B cell (primary cell): ENCODE results near the gene STX11. TPM values are rescaled to one million over a fixed set of nuclear protein-coding genes. Genes with fewer than 3 reads are reported as not detected.

Experiments
- ATAC-seq: fragments of 200-7000 bp; cut with Tn5 transposase; one replicate; pipeline ENCODE4 v1.10.0; 2021; ENCODE audit warnings: low read depth, mild to moderate bottlenecking, moderate number of reproducible peaks, moderate library complexity
- CTCF ChIA-PET: fragments of 350-600 bp; sonication (Branson Sonifier 250); formaldehyde crosslinking; loops from one replicate; lab custom pipeline; 2021; ENCODE audit warnings: antibody characterized with exemption, inconsistent platforms; lab: Charles Lee
- POLR2A ChIA-PET: fragments of 350-600 bp; sonication (Branson Sonifier 250); formaldehyde crosslinking; loops from one replicate; lab custom pipeline; 2021; ENCODE audit warnings: antibody characterized with exemption; lab: Charles Lee
- DNase-seq: peaks from one replicate; pipeline ENCODE4 v3.0.0; 2013
- H2AFZ ChIP-seq: 2 replicates; pipeline ENCODE4 v1.6.1; 2012; ENCODE audit warnings: mild to moderate bottlenecking, low read depth, low read length; ENCODE audit not compliant: insufficient read depth, poor library complexity, severe bottlenecking
- H3K27ac ChIP-seq, 2 donors: 1 replicate in 1 of 2; 2 replicates in 1 of 2; pipeline ENCODE4 v1.5.1; 2012 to 2013; ENCODE audit warnings: low read length in 2 of 2, mild to moderate bottlenecking in 2 of 2, moderate library complexity in 1 of 2
- H3K27me3 ChIP-seq, 4 experiments: fragments of 200-600 bp in 1 of 4; sonication (generic) in 1 of 4; replicated peaks in 1 of 4; 1 replicate in 2 of 4; 2 replicates in 2 of 4; pipeline versions ENCODE4 v1.6.1 to v1.7.0; 2013 to 2016; ENCODE audit warnings: low read length in 3 of 4, mild to moderate bottlenecking in 2 of 4, mixed read lengths in 1 of 4, moderate library complexity in 1 of 4; ENCODE audit not compliant: insufficient read depth in 4 of 4, control insufficient read depth in 3 of 4; ENCODE audit errors: control extremely low read depth in 1 of 4
- H3K36me3 ChIP-seq, 2 experiments: replicated peaks in 1 of 2; 1 replicate in 1 of 2; 2 replicates in 1 of 2; pipeline versions ENCODE4 v1.6.1 to v1.7.1; 2013; ENCODE audit warnings: low read length in 1 of 2; ENCODE audit not compliant: insufficient read depth in 2 of 2, control insufficient read depth in 1 of 2; ENCODE audit errors: control extremely low read depth in 1 of 2, extremely low read depth in 1 of 2
- H3K4me1 ChIP-seq, 2 donors: fragments of 200-600 bp in 1 of 2; sonication (generic) in 1 of 2; 1 replicate in 1 of 2; 2 replicates in 1 of 2; pipeline versions ENCODE4 v1.5.1 to v1.6.1; 2013 to 2017; ENCODE audit warnings: low read length in 2 of 2; ENCODE audit not compliant: control insufficient read depth in 2 of 2, insufficient read depth in 2 of 2
- H3K4me2 ChIP-seq: replicated peaks from 2 replicates; pipeline ENCODE3; 2012; ENCODE audit warnings: mild to moderate bottlenecking, low read depth, low read length; ENCODE audit not compliant: poor library complexity, severe bottlenecking
- H3K4me3 ChIP-seq, 5 experiments: fragments of 200-600 bp in 1 of 5; sonication (generic) in 1 of 5; 1 replicate in 3 of 5; 2 replicates in 2 of 5; pipeline versions ENCODE4 v1.5.1 to v1.7.0; 2011 to 2016; ENCODE audit warnings: low read length in 4 of 5, mild to moderate bottlenecking in 4 of 5, low read depth in 2 of 5, control low read depth in 1 of 5, moderate library complexity in 1 of 5; ENCODE audit not compliant: insufficient read depth in 1 of 5; ENCODE audit errors: control extremely low read depth in 1 of 5, extremely low read depth in 1 of 5
- H3K79me2 ChIP-seq: fragments of 200-600 bp; sonication (generic); one replicate; pipeline ENCODE4 v1.6.0; 2016; ENCODE audit warnings: low read length; ENCODE audit not compliant: control insufficient read depth, insufficient read depth
- H3K9ac ChIP-seq: fragments of 200-600 bp; sonication (generic); 2 replicates; pipeline ENCODE4 v1.6.1; 2017; ENCODE audit warnings: mild to moderate bottlenecking, low read length, moderate library complexity
- H3K9me3 ChIP-seq, 3 donors: one replicate each; pipeline versions ENCODE4 v1.6.1 to v1.7.1; 2013; ENCODE audit warnings: low read length in 2 of 3; ENCODE audit not compliant: control insufficient read depth in 2 of 3, insufficient read depth in 1 of 3; ENCODE audit errors: control extremely low read depth in 1 of 3
- H4K20me1 ChIP-seq: 2 replicates; pipeline ENCODE4 v1.6.0; 2012; ENCODE audit warnings: mild to moderate bottlenecking, low read length; ENCODE audit not compliant: insufficient read depth, control insufficient read depth, poor library complexity, severe bottlenecking
- H3K27ac Mint-ChIP-seq: one replicate; pipeline ENCODE4 v1.8.0; 2021; ENCODE audit warnings: mixed read lengths
- H3K27me3 Mint-ChIP-seq: one replicate; pipeline ENCODE4 v1.8.0; 2021; ENCODE audit warnings: mixed read lengths
- H3K4me1 Mint-ChIP-seq: one replicate; pipeline ENCODE4 v1.8.0; 2021; ENCODE audit warnings: mixed read lengths
- H3K4me3 Mint-ChIP-seq: one replicate; pipeline ENCODE4 v1.8.0; 2021; ENCODE audit warnings: mixed read lengths
- H3K9me3 Mint-ChIP-seq: one replicate; pipeline ENCODE4 v1.8.0; 2022; ENCODE audit warnings: mixed read lengths; ENCODE audit not compliant: insufficient read depth
- CTCF ChIP-seq: fragments of 200-600 bp; IDR thresholded peaks from one replicate; pipeline ENCODE4 v1.8.0; 2022; ENCODE audit warnings: antibody characterized with exemption, mild to moderate bottlenecking
- EZH2 ChIP-seq: IDR thresholded peaks from 2 replicates; pipeline ENCODE4 v1.6.1; 2012; ENCODE audit warnings: borderline replicate concordance, low read depth, mild to moderate bottlenecking, moderate library complexity, low read length; ENCODE audit not compliant: insufficient read depth, poor library complexity, severe bottlenecking
- WGBS: methylation state at CpG from one replicate; pipeline ENCODE4 v1.1.5; 2013; ENCODE audit warnings: missing lambda C conversion rate; ENCODE audit not compliant: insufficient coverage; 5-methylcytosine and 5-hydroxymethylcytosine counted together
- intact Hi-C: fragments of 100-400 bp; cut with micrococcal nuclease; formaldehyde crosslinking; loops from one replicate; pipeline ENCODE4 v1.10.0; 2022
- polyA plus RNA-seq: library from polyadenylated mRNA; depleted of rRNA; stranded (reverse); fragments of >200 nt; gene quantifications from 2 replicates; pipeline ENCODE4 v1.2.3, GENCODE V29; 2012
- total RNA-seq, 2 donors: library from RNA; stranded (reverse); fragments of 120-200 nt in 1 of 2; gene quantifications; 1 replicate in 1 of 2; 2 replicates in 1 of 2; pipeline versions ENCODE4 v1.2.3 to v1.2.4, GENCODE V29; 2013 to 2022

The STX11 gene
- total and polyA plus RNA-seq, 2 donors (not counting 1 experiment from before 2014, with no cell fraction given): 10.3 to 14.6 TPM

- no peak overlapping the region for H3K4me2 ChIP-seq
- no peak overlapping the region for H3K27ac Mint-ChIP-seq
- no peak overlapping the region for H3K9ac ChIP-seq
- 86% methylated on average over 1 of the region's 4 CpGs for WGBS
- H3K36me3 ChIP-seq: peaks cover 0 to 3% of the 10 kb centered on the region in 2 experiments
- no peak for DNase-seq
- no peaks in the 10 kb centered on the region for H3K27me3 ChIP-seq
- H3K4me1 ChIP-seq: peaks cover 11 to 17% of the 10 kb centered on the region in 2 donors
- ChIA-PET CTCF (interaction anchor here (0.6 kb wide), 1 partner anchor 322 kb away, joined by 3 read pairs; no protein-coding TSS in a partner anchor), POLR2A (no interaction called here)
- H4K20me1 ChIP-seq: no peaks in the 10 kb centered on the region
- H3K4me3 ChIP-seq: no peak overlapping the region
- no peaks in the 10 kb centered on the region for H3K9me3 ChIP-seq
- intact Hi-C loops: no loop called here
- no peaks in the 10 kb centered on the region for H3K27me3 Mint-ChIP-seq
- no peaks in the 10 kb centered on the region for H3K79me2 ChIP-seq
- H3K4me1 Mint-ChIP-seq: peaks cover 35% of the 10 kb centered on the region
- H2AFZ ChIP-seq: no peak overlapping the region
- H3K9me3 Mint-ChIP-seq: no peaks in the 10 kb centered on the region
- TF ChIP-seq CTCF: no peak
- no peak for TF ChIP-seq EZH2
- no peak for ATAC-seq
- H3K4me3 Mint-ChIP-seq: no peak overlapping the region
- H3K27ac ChIP-seq: no peak overlapping the region
Observed at GRCh38 chr6:144159742-144160141, 9.4 kb downstream of the STX11 start.

GRCh38 chr6:144160431-144161005 is 10.2 kb downstream of the STX11 start:
- no CpG with 5 or more reads among the region's 2 CpGs for WGBS
- no peaks in the 10 kb centered on the region for H3K9me3 Mint-ChIP-seq
- ChIA-PET CTCF (interaction anchor here (1.0 kb wide), 1 partner anchor 9 kb away, joined by 3 read pairs; no protein-coding TSS in a partner anchor), POLR2A (no interaction called here)
- Histone ChIP-seq H3K4me2 (no peak overlapping the region), H3K9ac (no peak overlapping the region), H3K4me1 (peaks cover 11 to 17% of the 10 kb centered on the region in 2 donors), H4K20me1 (no peaks in the 10 kb centered on the region), H3K27ac (no peak overlapping the region), H3K9me3 (no peaks in the 10 kb centered on the region), H3K4me3 (no peak overlapping the region), H3K36me3 (peaks cover 0 to 3% of the 10 kb centered on the region in 2 experiments), H3K27me3 (no peaks in the 10 kb centered on the region), H2AFZ (no peak overlapping the region), H3K79me2 (no peaks in the 10 kb centered on the region)
- DNase-seq (no peak), ATAC-seq (no peak)
- no peak overlapping the region for H3K27ac Mint-ChIP-seq
- no peaks in the 10 kb centered on the region for H3K27me3 Mint-ChIP-seq
- H3K4me1 Mint-ChIP-seq: peaks cover 33% of the 10 kb centered on the region
- no peak overlapping the region for H3K4me3 Mint-ChIP-seq
- intact Hi-C loops: no loop called here
- TF ChIP-seq EZH2 (no peak), CTCF (no peak)
